H1 (cell line): Measurements from ENCODE around the gene RFPL2.

Experiments
- SIX5 ChIP-seq: IDR thresholded peaks from 2 replicates; pipeline ENCODE4 v1.6.1; 2011; ENCODE audit warnings: mild to moderate bottlenecking, low read depth, low read length
- SUZ12 ChIP-seq: fragments of 200-600 bp; sonication (generic); IDR thresholded peaks from 2 replicates; pipeline ENCODE4 v1.6.1; 2012; ENCODE audit warnings: mild to moderate bottlenecking, inconsistent platforms, low read length, moderate library complexity, mixed read lengths

DNA sequence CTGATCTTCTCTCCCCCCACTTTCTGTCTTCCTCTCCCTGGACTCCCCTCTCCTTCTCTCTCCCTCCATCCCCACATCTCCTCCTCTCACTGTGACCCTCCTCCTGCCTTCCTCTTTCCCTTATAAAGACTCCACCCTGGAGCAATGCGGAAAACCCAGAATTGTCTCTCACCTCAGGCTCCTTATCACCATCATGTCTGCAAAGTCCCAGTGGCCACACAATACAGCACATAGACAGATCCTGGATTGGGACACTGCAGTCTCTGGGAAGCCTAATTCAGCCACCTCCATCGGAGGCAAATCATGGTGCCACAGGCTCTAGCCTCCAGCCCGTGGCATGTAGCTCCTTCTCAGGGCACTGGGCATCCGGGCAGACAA, 2.7 kb downstream of the RFPL2 start:
- TF ChIP-seq SUZ12 (no peak), SIX5 (no peak)
